ENCODE measurements around the gene DYNLRB2. TPM values are rescaled to one million over a fixed set of nuclear protein-coding genes. Genes with fewer than 3 reads are reported as not detected.

The DYNLRB2 gene
- polyA plus RNA-seq, 1 of the 3 experiments (the other 2 are of a cell fraction) = 0.44 TPM

- no peak overlapping the region for H3K4me2 ChIP-seq
- H3K36me3 ChIP-seq (replicated peaks in 1 of 2; ENCODE audit: control insufficient read depth in 1 of 2, insufficient read depth in 2 of 2, low read length in 1 of 2) = no peaks in the 10 kb centered on the region
- H3K9ac ChIP-seq = no peak overlapping the region
- no peak overlapping the region for H3K27ac ChIP-seq (ENCODE audit: low read depth in 2 of 2, low read length in 1 of 2)
- no peaks in the 10 kb centered on the region for H3K27me3 ChIP-seq (ENCODE audit: insufficient read depth)
- no peak overlapping the region for H3K4me3 ChIP-seq (ENCODE audit: low read depth in 2 of 2, low read length in 1 of 2)
- H2AFZ ChIP-seq (ENCODE audit: low read depth) = no peak overlapping the region
- H3K9me3 ChIP-seq = no peaks in the 10 kb centered on the region
- H4K20me1 ChIP-seq (ENCODE audit: insufficient read depth) = no peaks in the 10 kb centered on the region
- no peaks in the 10 kb centered on the region for H3K79me2 ChIP-seq (ENCODE audit: insufficient read depth)
- POLR2A ChIA-PET = no interaction called here
- TF ChIP-seq TAF1 (IDR thresholded peaks at IDR 0.05; ENCODE audit: borderline replicate concordance, low read depth, low read length) = no peak
- no peak for TF ChIP-seq SMC3 (IDR thresholded peaks at IDR 0.05; ENCODE audit: low read depth, low read length)
- no peak for TF ChIP-seq FOXJ3 (CRISPR knock-in tag; IDR thresholded peaks at IDR 0.05)
- no peak for TF ChIP-seq NFIC (IDR thresholded peaks at IDR 0.05; ENCODE audit: borderline replicate concordance)
- no peak for TF ChIP-seq FOSL2 (IDR thresholded peaks at IDR 0.05; ENCODE audit: borderline replicate concordance, low read depth)
- no peak for TF ChIP-seq RXRA (IDR thresholded peaks at IDR 0.05; ENCODE audit: borderline replicate concordance, low read depth)
- TF ChIP-seq EP300 (IDR thresholded peaks at IDR 0.05; ENCODE audit: borderline replicate concordance in 1 of 2, low read depth in 1 of 2, low read length in 1 of 2) = no peak
- no peak for TF ChIP-seq MAX (IDR thresholded peaks at IDR 0.05; ENCODE audit: low read depth)
- TF ChIP-seq JUND (IDR thresholded peaks at IDR 0.05) = no peak
- no peak for TF ChIP-seq ELF1 (IDR thresholded peaks at IDR 0.05)
- no peak for TF ChIP-seq GATA2 (CRISPR knock-in tag; IDR thresholded peaks at IDR 0.05)
- TF ChIP-seq POLR2AphosphoS5 (IDR thresholded peaks at IDR 0.05; ENCODE audit: low read depth, low read length) = no peak
- no peak for TF ChIP-seq USF2 (IDR thresholded peaks at IDR 0.05; ENCODE audit: borderline replicate concordance, low read depth, low read length)
- no peak for TF ChIP-seq TEAD4 (IDR thresholded peaks at IDR 0.05; ENCODE audit: borderline replicate concordance, insufficient read depth)
- TF ChIP-seq CHD2 (IDR thresholded peaks at IDR 0.05; ENCODE audit: low read length, partially characterized antibody) = no peak
- no peak for TF ChIP-seq MEF2A (IDR thresholded peaks at IDR 0.05; ENCODE audit: borderline replicate concordance, low read depth)
- TF ChIP-seq FOXM1 (IDR thresholded peaks at IDR 0.05; ENCODE audit: low read depth) = no peak
- CTCF ChIA-PET = no interaction called here
- no peaks in the 10 kb centered on the region for H3K4me1 ChIP-seq (ENCODE audit: control insufficient read depth in 1 of 2, insufficient read depth in 2 of 2, low read depth in 1 of 2, low read length in 1 of 2)
- H3F3A ChIP-seq (replicated peaks; ENCODE audit: insufficient read depth) = no peaks in the 10 kb centered on the region
- H3K9me2 ChIP-seq = no peaks in the 10 kb centered on the region
- DNase-seq = no peak
- WGBS (ENCODE audit: low lambda C conversion rate) = 32% methylated on average over 11 of the region's 11 CpGs
These were observed 40.5 kb upstream of the DYNLRB2 start for GRCh38 chr16:80500116-80500859.

GRCh38 chr16:80500961-80501525 is 39.8 kb upstream of the DYNLRB2 start:
- no peak overlapping the region for H3K27ac ChIP-seq (ENCODE audit: low read depth in 2 of 2, low read length in 1 of 2)
- H3K9me3 ChIP-seq = no peaks in the 10 kb centered on the region
- H4K20me1 ChIP-seq (ENCODE audit: insufficient read depth) = no peaks in the 10 kb centered on the region
- no peaks in the 10 kb centered on the region for H3K36me3 ChIP-seq (replicated peaks in 1 of 2; ENCODE audit: control insufficient read depth in 1 of 2, insufficient read depth in 2 of 2, low read length in 1 of 2)
- 29% methylated on average over 3 of the region's 3 CpGs for WGBS (ENCODE audit: low lambda C conversion rate)
- H3K79me2 ChIP-seq (ENCODE audit: insufficient read depth) = no peaks in the 10 kb centered on the region
- ChIA-PET POLR2A (no interaction called here), CTCF (no interaction called here)
- no peak for DNase-seq
- H3K27me3 ChIP-seq (ENCODE audit: insufficient read depth) = no peaks in the 10 kb centered on the region
- H3K4me2 ChIP-seq = no peak overlapping the region
- H3K9me2 ChIP-seq = no peaks in the 10 kb centered on the region
- H3F3A ChIP-seq (replicated peaks; ENCODE audit: insufficient read depth) = no peaks in the 10 kb centered on the region
- H2AFZ ChIP-seq (ENCODE audit: low read depth) = no peak overlapping the region
- no peak overlapping the region for H3K4me3 ChIP-seq (ENCODE audit: low read depth in 2 of 2, low read length in 1 of 2)
- no peaks in the 10 kb centered on the region for H3K4me1 ChIP-seq (ENCODE audit: control insufficient read depth in 1 of 2, insufficient read depth in 2 of 2, low read depth in 1 of 2, low read length in 1 of 2)
- TF ChIP-seq USF1 (IDR thresholded peaks at IDR 0.05; ENCODE audit: borderline replicate concordance, low read depth) (no peak), GATA2 (CRISPR knock-in tag; IDR thresholded peaks at IDR 0.05) (no peak), ZBTB33 (IDR thresholded peaks at IDR 0.05; ENCODE audit: borderline replicate concordance, low read depth) (no peak)
- no peak overlapping the region for H3K9ac ChIP-seq

Data from SK-N-SH (cell line).